Raji (cell line): Measurements from ENCODE around the gene RPTOR.

Experiments used
- POLR2A ChIP-seq: IDR thresholded peaks from 2 replicates; pipeline ENCODE4 v1.6.1; 2011; ENCODE audit warnings: low read depth, low read length, control low read depth; ENCODE audit not compliant: insufficient read depth

Gene RPTOR

GRCh38 chr17:80527016-80527645 is 17.5 kb upstream of the RPTOR start:
- no peak for TF ChIP-seq POLR2A

- no peak for TF ChIP-seq POLR2A
Measured at GRCh38 chr17:80528536-80528935, 16.1 kb upstream of the RPTOR start.

GRCh38 chr17:80529104-80529903 is 15.3 kb upstream of the RPTOR start:
- TF ChIP-seq POLR2A, result no peak

- no peak for TF ChIP-seq POLR2A
Measured at GRCh38 chr17:80529904-80530292, 14.7 kb upstream of the RPTOR start.

- no peak for TF ChIP-seq POLR2A
Measured at GRCh38 chr17:80531400-80531799, 13.2 kb upstream of the RPTOR start.

GRCh38 chr17:80538484-80538883 is 6.2 kb upstream of the RPTOR start:
- TF ChIP-seq POLR2A, result no peak

- TF ChIP-seq POLR2A, result no peak
Measured at GRCh38 chr17:80539022-80539641, 5.5 kb upstream of the RPTOR start.

- no peak for TF ChIP-seq POLR2A
Measured at GRCh38 chr17:80545499-80545826, 825 bp downstream of the RPTOR start.

GRCh38 chr17:80546267-80546666 is 1.6 kb downstream of the RPTOR start:
- TF ChIP-seq POLR2A, result no peak

GRCh38 chr17:80552523-80552922 is 7.9 kb downstream of the RPTOR start:
- TF ChIP-seq POLR2A, result no peak

GRCh38 chr17:80555266-80555665 is 10.6 kb downstream of the RPTOR start:
- no peak for TF ChIP-seq POLR2A

GRCh38 chr17:80558046-80558445 is 13.4 kb downstream of the RPTOR start:
- TF ChIP-seq POLR2A, result no peak

GRCh38 chr17:80559825-80560251 is 15.2 kb downstream of the RPTOR start:
- TF ChIP-seq POLR2A, result no peak

GRCh38 chr17:80561541-80562114 is 17.0 kb downstream of the RPTOR start:
- TF ChIP-seq POLR2A, result no peak

- no peak for TF ChIP-seq POLR2A
Measured at GRCh38 chr17:80564545-80564944, 19.9 kb downstream of the RPTOR start.
